ENCODE results near the gene SIRT3.

DNA sequence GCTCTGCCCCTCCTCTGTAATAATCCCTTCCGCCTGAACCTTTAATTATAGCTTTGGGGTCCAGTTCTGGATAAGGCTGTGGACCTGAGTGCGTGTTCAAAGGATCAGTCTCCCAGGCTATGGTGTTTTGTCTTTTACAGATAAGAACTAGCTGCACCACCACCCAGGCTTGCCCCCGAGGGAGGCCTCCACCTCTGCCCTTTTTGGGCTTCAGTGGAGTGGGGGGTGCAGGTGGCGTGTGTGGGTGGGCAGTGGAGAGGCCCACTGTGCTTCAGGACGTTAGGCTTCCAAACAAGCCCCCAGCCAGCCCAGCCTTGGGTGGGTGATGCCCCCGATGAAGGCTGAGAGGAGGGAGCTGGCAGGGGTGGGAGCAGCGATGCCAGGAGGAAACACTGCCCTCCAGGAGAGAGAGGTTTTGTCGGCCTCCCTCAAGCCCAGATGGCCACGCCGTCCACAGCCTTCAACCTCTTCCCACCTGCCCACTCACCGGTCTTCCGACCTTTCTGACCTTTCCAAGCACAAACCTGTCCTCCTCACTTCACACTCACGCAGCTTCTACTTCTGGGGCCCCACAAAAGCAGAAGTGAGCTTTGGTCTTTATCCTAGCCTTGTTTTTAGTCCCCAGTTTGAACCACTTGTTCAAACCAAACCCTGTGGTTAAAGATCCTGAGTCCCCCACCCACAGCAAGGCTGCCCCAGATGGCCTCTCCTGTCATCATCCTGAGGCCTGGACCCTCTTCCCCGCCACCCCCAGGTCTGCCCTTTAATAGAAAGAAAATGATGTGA is 21.0 kb upstream of the SIRT3 start:
- TF ChIP-seq CTCF (IDR thresholded peaks at IDR 0.05; ENCODE audit: low read depth, low read length): no peak
- no peak for TF ChIP-seq POLR2A (IDR thresholded peaks at IDR 0.05; ENCODE audit: extremely low read depth, insufficient read length)

Measured in NB4 (cell line).